HL-60 (cell line): ENCODE measurements around the gene ATP10B.

Experiments
- DNase-seq, 2 experiments: peaks; one replicate each; pipeline ENCODE4 v3.0.0-alpha.2; 2010 to 2020; ENCODE audit warnings: low read depth in 1 of 2, low spot score in 1 of 2
- H3K27ac ChIP-seq: fragments of 250-450 bp; sonication (Bioruptor Pico); replicated peaks from 2 replicates; pipeline ENCODE4 v1.5.1; 2020; ENCODE audit warnings: mild to moderate bottlenecking, moderate library complexity
- H3K27me3 ChIP-seq: fragments of 250-450 bp; sonication (Bioruptor Pico); 2 replicates; pipeline ENCODE4 v1.5.1; 2021; ENCODE audit warnings: mild to moderate bottlenecking, moderate library complexity; ENCODE audit not compliant: insufficient read depth, poor library complexity, severe bottlenecking
- H3K4me3 ChIP-seq: replicated peaks from 2 replicates; pipeline ENCODE4 v1.5.1; 2011; ENCODE audit warnings: mild to moderate bottlenecking, control low read depth, low read length; ENCODE audit not compliant: insufficient read depth
- CTCF ChIP-seq: IDR thresholded peaks from one replicate; pipeline ENCODE4 v1.5.1; 2011; ENCODE audit warnings: low read length, control low read depth, inconsistent platforms; ENCODE audit not compliant: insufficient read depth
- GABPA ChIP-seq: IDR thresholded peaks from 2 replicates; pipeline ENCODE4 v1.6.1; 2012; ENCODE audit warnings: low read depth
- POLR2AphosphoS5 ChIP-seq: IDR thresholded peaks from 2 replicates; pipeline ENCODE4 v1.6.1; 2012; ENCODE audit warnings: low read depth
- REST ChIP-seq: IDR thresholded peaks from 2 replicates; pipeline ENCODE4 v1.6.1; 2012; ENCODE audit warnings: low read depth; ENCODE audit not compliant: insufficient replicate concordance
- SPI1 ChIP-seq: IDR thresholded peaks from 2 replicates; pipeline ENCODE4 v1.6.1; 2012; ENCODE audit warnings: low read depth, mild to moderate bottlenecking, borderline replicate concordance

The ATP10B gene

GRCh38 chr5:160773646-160774410 lies 78.2 kb downstream of the ATP10B start:
- Histone ChIP-seq H3K27me3 (no peaks in the 10 kb centered on the region), H3K27ac (no peak overlapping the region), H3K4me3 (no peak overlapping the region)
- no peak for DNase-seq
- TF ChIP-seq GABPA (no peak), SPI1 (no peak), CTCF (no peak), POLR2AphosphoS5 (no peak), REST (no peak)

- TF ChIP-seq POLR2AphosphoS5, result no peak
- TF ChIP-seq CTCF, result no peak
- TF ChIP-seq SPI1, result no peak
- no peak for TF ChIP-seq REST
- TF ChIP-seq GABPA, result no peak
- no peak overlapping the region for H3K4me3 ChIP-seq
- no peak overlapping the region for H3K27ac ChIP-seq
- DNase-seq, result no peak
- H3K27me3 ChIP-seq, result no peaks in the 10 kb centered on the region
Measured at GRCh38 chr5:160772854-160773253, 79.2 kb downstream of the ATP10B start.

- Histone ChIP-seq H3K4me3 (no peak overlapping the region), H3K27me3 (no peaks in the 10 kb centered on the region), H3K27ac (no peak overlapping the region)
- no peak for DNase-seq
- no peak for TF ChIP-seq POLR2AphosphoS5
- TF ChIP-seq GABPA, result no peak
- TF ChIP-seq REST, result no peak
- TF ChIP-seq SPI1, result no peak
- TF ChIP-seq CTCF, result no peak
Measured at GRCh38 chr5:160770718-160771117, 81.3 kb downstream of the ATP10B start.
